OCI-LY7 (cell line): ENCODE results near the gene CTPS2. TPM values are rescaled to one million over a fixed set of nuclear protein-coding genes. Genes with fewer than 3 reads are reported as not detected.

Experiments used
- BruUV-seq: library from RNA; stranded (reverse); fragments of 400-500 nt; replicated peaks from 2 replicates; lab custom pipeline; 2021; lab: Mats Ljungman, UMichigan
- CTCF ChIA-PET: fragments of 300-600 bp; sonication (Branson Sonifier 250); formaldehyde crosslinking; loops from one replicate; lab custom pipeline; 2022; ENCODE audit warnings: antibody characterized with exemption; ENCODE audit not compliant: unreplicated experiment; lab: Charles Lee
- POLR2A ChIA-PET: fragments of 300-600 bp; sonication (Branson Sonifier 250); formaldehyde crosslinking; loops from one replicate; lab custom pipeline; 2022; ENCODE audit warnings: antibody characterized with exemption; lab: Charles Lee
- DNase-seq: peaks from one replicate; pipeline ENCODE4 v3.0.0-alpha.2; 2015; ENCODE audit warnings: low spot score
- H2AFZ ChIP-seq: fragments of 200-600 bp; sonication (generic), shearing (Covaris generic); 2 replicates; pipeline ENCODE4 v1.6.1; 2014; ENCODE audit warnings: mild to moderate bottlenecking, antibody characterized with exemption, low read length, moderate library complexity
- H3K27ac ChIP-seq: fragments of 200-600 bp; sonication (generic); 2 replicates; pipeline ENCODE4 v1.5.1; 2014; ENCODE audit warnings: mixed run types, low read depth, mild to moderate bottlenecking, moderate library complexity, low read length, inconsistent platforms; ENCODE audit not compliant: poor library complexity, severe bottlenecking
- H3K36me3 ChIP-seq: fragments of 200-600 bp; sonication (generic); 2 replicates; pipeline ENCODE4 v1.6.1; 2014; ENCODE audit warnings: mild to moderate bottlenecking, antibody characterized with exemption, low read length, moderate library complexity, mixed read lengths; ENCODE audit not compliant: insufficient read depth
- H3K4me1 ChIP-seq: fragments of 200-600 bp; sonication (generic); 2 replicates; pipeline ENCODE4 v1.5.1; 2014; ENCODE audit warnings: mild to moderate bottlenecking, low read length; ENCODE audit not compliant: insufficient read depth, poor library complexity, severe bottlenecking
- H3K4me2 ChIP-seq: fragments of 200-600 bp; sonication (generic); 2 replicates; pipeline ENCODE4 v1.6.1; 2014; ENCODE audit warnings: mild to moderate bottlenecking, low read length
- H3K4me3 ChIP-seq: fragments of 200-600 bp; sonication (generic); 2 replicates; pipeline ENCODE4 v1.5.1; 2014; ENCODE audit warnings: mild to moderate bottlenecking, low read depth, low read length; ENCODE audit not compliant: poor library complexity, severe bottlenecking
- H3K79me2 ChIP-seq: fragments of 200-600 bp; sonication (generic); 2 replicates; pipeline ENCODE4 v1.6.1; 2016; ENCODE audit warnings: low read depth, mild to moderate bottlenecking, low read length, moderate library complexity, mixed read lengths; ENCODE audit not compliant: insufficient read depth
- H3K9me2 ChIP-seq: fragments of 200-600 bp; sonication (generic); 2 replicates; pipeline ENCODE4 v1.6.1; 2016; ENCODE audit warnings: mild to moderate bottlenecking, low read length, mixed read lengths; ENCODE audit not compliant: insufficient read depth
- H3K9me3 ChIP-seq: fragments of 200-600 bp; sonication (generic); 2 replicates; pipeline ENCODE4 v1.6.1; 2014; ENCODE audit warnings: mild to moderate bottlenecking, mixed run types, low read length, mixed read lengths
- H4K20me1 ChIP-seq: fragments of 200-600 bp; sonication (generic); 2 replicates; pipeline ENCODE4 v1.6.1; 2014; ENCODE audit warnings: mild to moderate bottlenecking, antibody characterized with exemption, low read length, moderate library complexity, mixed read lengths; ENCODE audit not compliant: insufficient read depth
- EZH2phosphoT487 ChIP-seq: fragments of 200-600 bp; sonication (generic); IDR thresholded peaks from 2 replicates; pipeline ENCODE4 v1.6.1; 2018; ENCODE audit warnings: low read depth, borderline replicate concordance, mild to moderate bottlenecking, mixed run types, antibody characterized with exemption, low read length, moderate library complexity, mixed read lengths
- intact Hi-C: fragments of 100-400 bp; cut with micrococcal nuclease; formaldehyde crosslinking; loops from one replicate; pipeline ENCODE4 v1.10.0; 2022; ENCODE audit not compliant: unreplicated experiment
- total RNA-seq, 2 experiments: library from RNA; depleted of rRNA in 1 of 2; stranded (reverse); fragments of >200 nt in 1 of 2; shearing (Covaris generic) in 1 of 2; gene quantifications; 2 replicates each; pipeline ENCODE4 v1.2.3, GENCODE V29; 2014 to 2022
- TF ChIP-seq, protein P1 (sequence below): fragments of 200-600 bp; sonication (generic); conservative IDR thresholded peaks from 2 replicates; pipeline ENCODE4 v1.5.1; 2014; ENCODE audit warnings: mild to moderate bottlenecking, antibody characterized with exemption, low read length, moderate library complexity, mixed read lengths

Gene CTPS2
- total RNA-seq, 2 experiments from 2014 or later, result 15.9 to 21.3 TPM

DNA sequence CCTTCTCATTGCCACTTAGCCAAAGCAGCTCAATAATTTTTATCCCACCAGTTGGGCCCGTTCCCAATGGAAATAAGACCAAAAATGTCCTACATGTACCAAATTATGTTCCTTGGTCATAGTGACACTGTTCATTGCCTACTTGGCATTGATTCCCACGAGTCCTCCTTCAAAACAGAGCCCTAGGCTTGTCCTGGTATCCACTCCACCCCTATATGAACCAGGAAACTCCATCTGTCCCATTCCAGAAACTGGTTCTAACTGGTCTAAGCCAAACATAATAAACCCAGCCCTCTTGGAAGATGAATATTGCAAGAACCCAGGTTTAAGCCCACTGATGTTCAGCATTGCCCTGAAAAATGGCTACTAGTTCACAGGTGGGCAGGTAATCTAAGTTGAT is 93.4 kb downstream of the CTPS2 start:
- no peaks in the 10 kb centered on the region for H4K20me1 ChIP-seq
- no peak for DNase-seq
- POLR2A ChIA-PET, result no interaction called here
- no peaks in the 10 kb centered on the region for H3K79me2 ChIP-seq
- no peaks in the 10 kb centered on the region for H3K9me3 ChIP-seq
- CTCF ChIA-PET, result no interaction called here
- BruUV-seq, result no TSS peak
- peaks cover 12% of the 10 kb centered on the region; the same call in 1 of the 2 replicates for H3K36me3 ChIP-seq
- no peak overlapping the region for H3K27ac ChIP-seq
- no peak for TF ChIP-seq EZH2phosphoT487
- no peaks in the 10 kb centered on the region for H3K4me1 ChIP-seq
- intact Hi-C loops, result no loop called here
- H3K9me2 ChIP-seq, result no peaks in the 10 kb centered on the region
- H2AFZ ChIP-seq, result no peak overlapping the region
- H3K4me2 ChIP-seq, result no peak overlapping the region
- H3K4me3 ChIP-seq, result no peak overlapping the region

DNA sequence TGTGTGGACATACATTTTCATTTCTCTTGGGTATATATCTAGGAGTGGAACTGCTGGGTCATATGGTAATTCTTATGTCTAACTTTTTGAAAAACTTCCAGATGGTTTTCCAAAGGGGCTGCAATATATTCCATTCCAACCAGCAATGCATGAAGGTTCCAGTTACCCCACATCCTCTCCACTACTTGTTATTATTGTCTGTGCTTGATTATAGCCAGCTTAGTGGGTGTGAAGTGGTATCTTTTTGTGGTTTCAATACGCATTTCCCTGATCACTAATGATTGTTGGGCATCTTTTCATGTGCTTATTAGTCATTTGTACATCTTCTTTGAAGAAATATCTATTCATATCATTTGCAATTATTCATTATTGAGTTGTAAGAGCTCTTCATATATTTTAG is 94.0 kb downstream of the CTPS2 start:
- POLR2A ChIA-PET, result interaction anchor here (1.0 kb wide), 1 partner anchor 48 kb away, joined by 5 read pairs; no protein-coding TSS in a partner anchor
- intact Hi-C loops, result no loop called here
- Histone ChIP-seq H3K4me2 (no peak overlapping the region), H3K36me3 (peaks cover 12% of the 10 kb centered on the region; the same call in 1 of the 2 replicates), H3K79me2 (no peaks in the 10 kb centered on the region), H3K4me1 (no peaks in the 10 kb centered on the region), H3K4me3 (no peak overlapping the region), H3K9me3 (no peaks in the 10 kb centered on the region), H2AFZ (no peak overlapping the region), H3K27ac (no peak overlapping the region), H3K9me2 (no peaks in the 10 kb centered on the region), H4K20me1 (no peaks in the 10 kb centered on the region)
- TF ChIP-seq, protein P1, sequence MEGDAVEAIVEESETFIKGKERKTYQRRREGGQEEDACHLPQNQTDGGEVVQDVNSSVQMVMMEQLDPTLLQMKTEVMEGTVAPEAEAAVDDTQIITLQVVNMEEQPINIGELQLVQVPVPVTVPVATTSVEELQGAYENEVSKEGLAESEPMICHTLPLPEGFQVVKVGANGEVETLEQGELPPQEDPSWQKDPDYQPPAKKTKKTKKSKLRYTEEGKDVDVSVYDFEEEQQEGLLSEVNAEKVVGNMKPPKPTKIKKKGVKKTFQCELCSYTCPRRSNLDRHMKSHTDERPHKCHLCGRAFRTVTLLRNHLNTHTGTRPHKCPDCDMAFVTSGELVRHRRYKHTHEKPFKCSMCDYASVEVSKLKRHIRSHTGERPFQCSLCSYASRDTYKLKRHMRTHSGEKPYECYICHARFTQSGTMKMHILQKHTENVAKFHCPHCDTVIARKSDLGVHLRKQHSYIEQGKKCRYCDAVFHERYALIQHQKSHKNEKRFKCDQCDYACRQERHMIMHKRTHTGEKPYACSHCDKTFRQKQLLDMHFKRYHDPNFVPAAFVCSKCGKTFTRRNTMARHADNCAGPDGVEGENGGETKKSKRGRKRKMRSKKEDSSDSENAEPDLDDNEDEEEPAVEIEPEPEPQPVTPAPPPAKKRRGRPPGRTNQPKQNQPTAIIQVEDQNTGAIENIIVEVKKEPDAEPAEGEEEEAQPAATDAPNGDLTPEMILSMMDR, result no peak
- TF ChIP-seq EZH2phosphoT487, result no peak
- no TSS peak for BruUV-seq
- CTCF ChIA-PET, result no interaction called here
- DNase-seq, result no peak

DNA sequence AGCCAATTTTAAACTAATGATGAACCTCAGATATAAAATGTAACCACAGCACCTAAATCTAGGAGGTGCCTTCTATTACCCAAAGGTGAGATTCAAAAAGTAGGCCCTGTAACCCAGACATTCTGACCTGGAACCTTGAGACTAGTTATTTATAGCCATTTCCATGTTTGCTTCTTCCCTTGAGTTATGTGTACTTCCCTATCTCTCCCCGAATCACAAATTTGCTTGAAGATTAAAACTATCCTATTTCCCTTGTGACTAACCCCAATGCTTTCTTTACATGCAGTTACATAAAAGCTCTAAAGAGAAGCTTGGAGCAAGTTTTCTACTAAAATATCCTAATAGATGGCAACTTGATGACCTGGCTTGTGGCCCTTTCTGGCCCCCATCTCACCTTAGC is 95.1 kb downstream of the CTPS2 start:
- Histone ChIP-seq H3K9me3 (no peaks in the 10 kb centered on the region), H3K27ac (no peak overlapping the region), H3K36me3 (peaks cover 12% of the 10 kb centered on the region; the same call in 1 of the 2 replicates), H3K4me1 (no peaks in the 10 kb centered on the region), H3K4me3 (no peak overlapping the region), H2AFZ (no peak overlapping the region), H3K4me2 (no peak overlapping the region), H3K79me2 (no peaks in the 10 kb centered on the region), H3K9me2 (no peaks in the 10 kb centered on the region), H4K20me1 (no peaks in the 10 kb centered on the region)
- POLR2A ChIA-PET, result no interaction called here
- BruUV-seq, result no TSS peak
- TF ChIP-seq EZH2phosphoT487, result no peak
- TF ChIP-seq, protein P1, result no peak
- intact Hi-C loops, result no loop called here
- no peak for DNase-seq
- CTCF ChIA-PET, result no interaction called here
